HEK293T (cell line): ENCODE results near the gene PSAPL1.

Experiments
- ARNT ChIP-seq: fragments of 450-650 bp; IDR thresholded peaks from 2 replicates; pipeline ENCODE4 v1.6.1; 2017; ENCODE audit warnings: mild to moderate bottlenecking
- BHLHE40 ChIP-seq: fragments of 450-650 bp; IDR thresholded peaks from 2 replicates; pipeline ENCODE4 v1.6.1; 2016; ENCODE audit warnings: mild to moderate bottlenecking, moderate library complexity, borderline replicate concordance
- ELF4 ChIP-seq: fragments of 450-650 bp; IDR thresholded peaks from 2 replicates; pipeline ENCODE4 v1.6.1; 2017; ENCODE audit warnings: antibody characterized with exemption
- FOXK2 ChIP-seq: fragments of 450-650 bp; IDR thresholded peaks from 2 replicates; pipeline ENCODE4 v1.6.1; 2016; ENCODE audit warnings: mild to moderate bottlenecking
- NFRKB ChIP-seq: fragments of 450-650 bp; IDR thresholded peaks from 2 replicates; pipeline ENCODE4 v1.6.1; 2016; ENCODE audit warnings: mild to moderate bottlenecking, moderate library complexity

DNA sequence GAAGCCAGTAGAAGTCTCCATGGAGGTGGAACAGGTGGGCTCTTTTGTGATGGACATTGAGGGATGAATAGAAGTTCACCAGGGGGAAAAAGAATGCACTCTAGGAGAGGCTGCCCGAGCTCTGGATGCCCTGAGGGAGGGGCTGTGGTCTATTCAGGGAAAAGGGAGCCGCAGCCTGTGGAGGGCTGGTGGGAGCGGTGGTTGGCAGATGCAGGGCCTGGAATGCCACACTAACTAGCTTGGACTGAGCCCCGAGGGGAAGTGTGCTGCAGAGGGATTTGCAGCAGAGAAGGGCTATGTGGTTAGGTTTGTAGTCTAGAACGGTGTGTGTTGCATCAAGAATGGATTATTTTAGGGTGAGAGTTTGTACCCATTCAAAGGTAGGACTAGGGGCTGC, 29.5 kb upstream of the PSAPL1 start:
- TF ChIP-seq ARNT (no peak), BHLHE40 (no peak), FOXK2 (no peak), NFRKB (no peak), ELF4 (no peak)
